GM21367 (cell line): ENCODE results near the gene ATXN2.
"Not testable (repeated sequence)": the region's sequence is repeated elsewhere in the genome, so short reads cannot be mapped to it uniquely, and the experiment has no call there.

Source experiments
- ATAC-seq: cut with Tn5 transposase; IDR thresholded peaks from one replicate; pipeline ENCODE4 v1.9.1; 2021; ENCODE audit not compliant: unreplicated experiment

ATXN2 gene

GRCh38 chr12:111507258-111507657 is 91.9 kb downstream of the ATXN2 start:
- not testable (repeated sequence) for ATAC-seq

GRCh38 chr12:111506260-111506659 is 92.9 kb downstream of the ATXN2 start:
- ATAC-seq, result no peak

GRCh38 chr12:111505601-111506036 is 93.5 kb downstream of the ATXN2 start:
- ATAC-seq, result no peak

- ATAC-seq, result no peak
Observed at GRCh38 chr12:111503116-111503515, 96.0 kb downstream of the ATXN2 start.

- ATAC-seq, result no peak
Observed at GRCh38 chr12:111494676-111495075, 104.4 kb downstream of the ATXN2 start.

- ATAC-seq, result not testable (repeated sequence)
Observed at GRCh38 chr12:111492979-111493378, 106.1 kb downstream of the ATXN2 start.

- ATAC-seq, result no peak
Observed at GRCh38 chr12:111488798-111489197, 110.3 kb downstream of the ATXN2 start.

- no peak for ATAC-seq
Observed at GRCh38 chr12:111488271-111488670, 110.8 kb downstream of the ATXN2 start.

GRCh38 chr12:111482462-111482861 is 116.7 kb downstream of the ATXN2 start:
- ATAC-seq, result no peak

- no peak for ATAC-seq
Observed at GRCh38 chr12:111471236-111471635, 127.9 kb downstream of the ATXN2 start.

- ATAC-seq, result no peak
Observed at GRCh38 chr12:111469401-111469800, 129.7 kb downstream of the ATXN2 start.

- ATAC-seq, result no peak
Observed at GRCh38 chr12:111467857-111468241, 131.3 kb downstream of the ATXN2 start.

GRCh38 chr12:111467092-111467856 is 131.8 kb downstream of the ATXN2 start:
- ATAC-seq, result no peak

GRCh38 chr12:111462210-111462769 is 136.8 kb downstream of the ATXN2 start:
- ATAC-seq, result no peak

GRCh38 chr12:111460111-111460510 is 139.0 kb downstream of the ATXN2 start:
- ATAC-seq, result not testable (repeated sequence)

GRCh38 chr12:111458546-111459172 is 140.5 kb downstream of the ATXN2 start:
- no peak for ATAC-seq

GRCh38 chr12:111457577-111457976 is 141.5 kb downstream of the ATXN2 start:
- no peak for ATAC-seq

- ATAC-seq, result no peak
Observed at GRCh38 chr12:111457071-111457470, 142.0 kb downstream of the ATXN2 start.

GRCh38 chr12:111455448-111456320 is 143.4 kb downstream of the ATXN2 start:
- ATAC-seq, result no peak

GRCh38 chr12:111454716-111455447 is 144.2 kb downstream of the ATXN2 start:
- no peak for ATAC-seq

- ATAC-seq, result no peak
Observed at GRCh38 chr12:111454311-111454710, 144.8 kb downstream of the ATXN2 start.
